ENCODE data around the gene HECA.
A peak's percentile ranks its signal among the peaks of the same experiment; 100 is the strongest.
"Not testable (repeated sequence)": the region's sequence is repeated elsewhere in the genome, so short reads cannot be mapped to it uniquely, and the experiment has no call there.

Gene HECA

DNA sequence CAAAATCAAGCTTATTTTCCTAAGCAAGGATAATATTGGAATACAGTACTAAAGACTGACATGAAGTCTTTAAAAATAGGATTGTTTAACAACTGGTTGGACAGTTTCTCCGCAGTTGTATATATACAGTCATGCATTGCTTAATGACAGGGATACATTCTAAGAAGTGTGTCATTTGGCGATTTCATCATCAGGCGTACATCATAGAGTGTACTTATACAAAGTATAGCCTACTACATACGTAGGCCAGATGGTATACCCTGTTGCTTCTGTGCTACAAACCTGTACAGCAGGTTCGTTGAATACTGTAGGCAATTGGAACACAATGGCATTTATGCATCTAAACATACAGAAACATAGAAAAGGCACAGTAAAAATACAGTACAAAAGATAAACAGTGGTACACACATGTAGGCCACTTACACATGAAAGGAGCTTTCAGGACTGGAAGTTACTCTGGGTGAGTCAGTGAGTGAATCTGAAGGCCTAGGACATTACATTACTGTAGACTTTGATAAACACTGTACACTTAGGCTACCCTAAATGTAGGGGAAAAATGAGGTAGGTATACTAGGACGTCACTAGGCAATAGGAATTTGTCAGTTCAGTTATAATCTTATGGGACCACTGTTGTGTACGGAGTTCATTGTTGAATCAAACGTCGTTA, 20.1 kb downstream of the HECA start:
- Histone ChIP-seq H3K27me3 (no peaks in the 10 kb centered on the region), H3K4me3 (no peak overlapping the region), H3K36me3 (peaks cover 27% of the 10 kb centered on the region), H4K20me1 (peaks cover 99% of the 10 kb centered on the region), H3K4me1 (peaks cover 11% of the 10 kb centered on the region), H3K4me2 (no peak overlapping the region), H3K9ac (no peak overlapping the region), H3K27ac (no peak overlapping the region), H3K9me3 (no peaks in the 10 kb centered on the region)
- no peak for TF ChIP-seq Cebpa-rat (IDR thresholded peaks at IDR 0.05)

DNA sequence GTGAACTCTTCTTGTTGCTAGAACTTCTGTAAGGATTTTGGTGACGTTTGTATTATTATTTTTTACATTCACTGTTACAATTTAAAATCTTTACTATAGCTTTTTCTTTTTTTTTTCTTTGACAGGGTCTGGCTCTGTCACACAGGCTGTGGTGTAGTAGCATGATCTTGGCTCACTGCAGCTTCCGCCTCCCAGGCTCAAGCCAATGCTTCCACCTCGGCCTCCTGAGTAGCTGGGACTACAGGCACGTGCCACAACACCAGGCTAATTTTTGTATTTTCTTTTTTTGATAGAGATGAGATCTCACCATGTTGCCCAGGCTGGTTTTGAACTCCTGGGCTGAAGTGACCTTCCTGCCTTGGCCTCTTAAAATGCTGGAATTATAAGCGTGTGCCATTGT, 21.2 kb downstream of the HECA start:
- no peak overlapping the region for H3K27ac ChIP-seq
- TF ChIP-seq Cebpa-rat (IDR thresholded peaks at IDR 0.05): no peak
- H3K4me2 ChIP-seq: no peak overlapping the region
- H3K9ac ChIP-seq: no peak overlapping the region
- H3K4me3 ChIP-seq: no peak overlapping the region
- peaks cover 100% of the 10 kb centered on the region for H4K20me1 ChIP-seq
- peaks cover 22% of the 10 kb centered on the region for H3K4me1 ChIP-seq
- peaks cover 27% of the 10 kb centered on the region for H3K36me3 ChIP-seq
- H3K27me3 ChIP-seq: no peaks in the 10 kb centered on the region
- no peaks in the 10 kb centered on the region for H3K9me3 ChIP-seq

DNA sequence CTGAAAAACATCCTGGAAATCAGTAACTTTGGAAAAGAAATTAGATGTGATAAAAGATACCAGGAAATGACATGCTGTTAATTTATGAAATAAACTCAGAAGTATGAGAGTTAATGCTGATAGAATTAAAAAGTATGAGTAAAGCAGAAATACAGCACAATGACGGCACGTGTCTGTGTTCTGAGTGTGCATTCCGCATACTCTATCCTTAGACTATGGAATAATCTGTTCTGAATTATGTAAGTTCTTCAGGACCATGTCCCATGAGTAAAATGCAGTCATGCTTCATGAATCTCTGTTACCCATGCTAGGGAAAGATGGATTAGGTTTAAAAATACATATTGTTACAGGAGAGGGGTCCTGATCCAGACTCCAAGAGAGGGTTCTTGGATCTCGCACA, 21.7 kb downstream of the HECA start:
- Histone ChIP-seq H3K9me3 (no peaks in the 10 kb centered on the region), H3K36me3 (peaks cover 27% of the 10 kb centered on the region), H3K4me2 (no peak overlapping the region), H3K9ac (no peak overlapping the region), H3K27me3 (no peaks in the 10 kb centered on the region), H3K27ac (no peak overlapping the region), H4K20me1 (peaks cover 100% of the 10 kb centered on the region), H3K4me1 (peaks cover 27% of the 10 kb centered on the region), H3K4me3 (no peak overlapping the region)
- TF ChIP-seq Cebpa-rat (IDR thresholded peaks at IDR 0.05): no peak

DNA sequence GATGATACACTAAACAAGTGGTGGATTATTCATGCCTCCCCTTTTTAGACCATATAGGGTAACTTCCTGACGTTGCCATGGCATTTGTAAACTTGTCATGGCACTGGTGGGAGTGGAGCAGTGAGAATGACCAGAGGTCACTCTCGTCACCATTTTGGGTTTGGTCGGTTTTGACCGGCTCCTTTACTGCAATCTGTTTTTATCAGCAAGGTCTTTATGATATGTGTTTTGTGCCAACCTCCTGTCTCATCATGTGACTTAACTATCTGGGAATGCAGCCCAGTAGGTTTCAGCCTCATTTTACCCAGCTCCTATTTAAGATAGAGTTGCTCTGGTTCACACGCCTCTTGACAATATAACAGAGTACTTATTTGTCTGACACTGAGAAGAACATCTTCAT, 22.2 kb downstream of the HECA start:
- not testable (repeated sequence) for H3K27me3 ChIP-seq, H3K9ac ChIP-seq, H3K4me3 ChIP-seq, H3K27ac ChIP-seq, H3K9me3 ChIP-seq, H3K4me2 ChIP-seq
- H3K36me3 ChIP-seq: peaks cover 27% of the 10 kb centered on the region
- H4K20me1 ChIP-seq: peaks cover 100% of the 10 kb centered on the region
- H3K4me1 ChIP-seq: peaks cover 32% of the 10 kb centered on the region

DNA sequence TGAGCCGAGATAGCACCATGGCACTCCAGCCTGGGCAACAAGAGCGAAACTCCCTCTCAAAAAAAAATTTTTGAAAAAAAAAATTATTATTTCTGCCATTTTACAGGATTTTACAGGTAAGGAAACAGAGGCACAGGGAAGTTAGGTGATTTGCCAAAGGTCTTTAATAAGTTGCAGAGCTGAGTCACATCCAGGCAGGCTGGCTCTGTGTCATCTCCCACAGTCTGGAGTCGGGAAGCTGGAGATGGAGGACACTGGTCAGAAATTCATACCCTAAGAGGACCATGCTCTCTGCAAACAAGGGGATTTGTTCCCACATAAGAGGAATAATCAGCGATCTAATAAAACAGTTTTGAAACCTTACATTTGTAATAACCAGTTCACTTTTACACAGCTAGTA, 24.1 kb downstream of the HECA start:
- peaks cover 44% of the 10 kb centered on the region for H3K36me3 ChIP-seq
- H3K4me1 ChIP-seq: peaks cover 38% of the 10 kb centered on the region
- H3K9me3 ChIP-seq: no peaks in the 10 kb centered on the region
- no peak for TF ChIP-seq Cebpa-rat (IDR thresholded peaks at IDR 0.05)
- peaks cover 100% of the 10 kb centered on the region for H4K20me1 ChIP-seq
- H3K27me3 ChIP-seq: no peaks in the 10 kb centered on the region
- H3K9ac ChIP-seq: no peak overlapping the region
- H3K27ac ChIP-seq: no peak overlapping the region
- peak overlapping the region; percentile 71; the same call in 1 of the 2 replicates for H3K4me2 ChIP-seq
- no peak overlapping the region for H3K4me3 ChIP-seq

DNA sequence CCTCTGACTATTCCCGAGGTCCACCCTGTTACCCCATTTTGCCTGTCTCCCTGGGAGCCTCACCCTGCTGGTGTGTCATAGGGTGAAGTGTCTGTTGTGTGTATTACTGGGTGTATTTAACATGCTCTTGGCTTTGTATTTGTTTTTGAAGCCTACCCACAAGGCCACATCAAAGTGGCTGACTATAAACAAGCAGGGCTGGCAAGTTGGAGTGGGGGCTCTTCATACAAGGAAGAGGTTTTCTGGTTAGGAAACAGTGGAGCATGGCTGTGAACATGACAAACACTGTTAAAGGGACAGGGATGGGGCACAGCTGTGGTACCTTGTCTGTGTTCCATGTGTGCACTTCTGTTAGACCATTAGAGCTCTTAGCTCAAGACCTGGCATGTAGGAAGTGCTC, 26.3 kb downstream of the HECA start:
- Histone ChIP-seq H3K27me3 (no peaks in the 10 kb centered on the region), H3K9ac (no peak overlapping the region), H3K4me2 (peak overlapping the region; percentile 71), H3K9me3 (no peaks in the 10 kb centered on the region), H4K20me1 (peaks cover 100% of the 10 kb centered on the region), H3K36me3 (peaks cover 45% of the 10 kb centered on the region), H3K4me3 (no peak overlapping the region), H3K4me1 (peaks cover 44% of the 10 kb centered on the region), H3K27ac (no peak overlapping the region)
- TF ChIP-seq Cebpa-rat (IDR thresholded peaks at IDR 0.05): no peak

DNA sequence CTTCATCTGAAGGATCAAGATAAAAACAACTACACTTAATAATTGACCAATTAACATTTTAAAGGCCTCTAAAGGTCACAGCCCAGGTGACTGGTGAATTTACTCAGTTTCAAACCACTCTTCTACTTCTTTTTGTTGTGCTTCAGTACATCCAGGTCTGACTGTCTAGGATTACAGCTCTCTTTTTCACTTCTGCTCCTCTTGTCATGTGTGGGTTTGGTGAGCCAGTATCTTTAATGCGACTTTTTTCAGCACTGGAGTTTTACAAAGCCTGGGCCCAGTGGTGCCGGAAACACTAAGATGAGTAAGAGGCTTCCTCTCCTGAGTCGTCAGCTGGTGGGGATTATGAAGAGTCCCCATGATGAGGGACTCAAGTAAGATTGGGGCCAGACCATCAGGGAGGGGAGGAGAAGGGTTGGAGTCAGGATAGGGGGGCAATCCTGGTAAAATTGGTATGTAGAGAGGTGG, 27.0 kb downstream of the HECA start:
- no peaks in the 10 kb centered on the region for H3K9me3 ChIP-seq
- H3K4me1 ChIP-seq: peaks cover 44% of the 10 kb centered on the region
- no peak overlapping the region for H3K27ac ChIP-seq
- H3K9ac ChIP-seq: no peak overlapping the region
- H3K27me3 ChIP-seq: no peaks in the 10 kb centered on the region
- H4K20me1 ChIP-seq: peaks cover 100% of the 10 kb centered on the region
- H3K4me2 ChIP-seq: peak overlapping the region; percentile 71
- peaks cover 45% of the 10 kb centered on the region for H3K36me3 ChIP-seq
- no peak overlapping the region for H3K4me3 ChIP-seq
- no peak for TF ChIP-seq Cebpa-rat (IDR thresholded peaks at IDR 0.05)

DNA sequence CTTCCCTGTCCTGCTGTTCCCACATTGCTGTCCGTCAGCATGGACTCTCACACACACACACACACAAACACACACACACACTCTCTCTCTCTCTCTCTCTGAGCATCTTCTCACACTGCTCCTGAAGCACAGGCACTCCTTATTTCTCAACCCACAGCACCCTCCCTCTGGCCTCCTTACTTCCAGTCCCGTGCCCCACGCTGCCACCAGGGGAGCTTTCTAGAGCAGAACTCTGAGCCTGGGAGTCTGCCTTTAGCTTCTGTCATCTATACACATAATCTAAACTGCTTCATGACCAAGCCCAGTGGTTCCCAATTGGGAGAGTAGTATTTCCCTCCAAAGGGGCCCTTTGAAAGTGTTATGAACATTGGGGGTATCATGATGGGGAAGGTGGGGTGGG, 29.1 kb downstream of the HECA start:
- Histone ChIP-seq H3K36me3 (peaks cover 56% of the 10 kb centered on the region), H3K4me3 (no peak overlapping the region), H3K9ac (no peak overlapping the region), H3K4me1 (peaks cover 42% of the 10 kb centered on the region), H3K4me2 (no peak overlapping the region), H4K20me1 (peaks cover 99% of the 10 kb centered on the region), H3K27me3 (no peaks in the 10 kb centered on the region), H3K9me3 (no peaks in the 10 kb centered on the region), H3K27ac (no peak overlapping the region)
- no peak for TF ChIP-seq Cebpa-rat (IDR thresholded peaks at IDR 0.05)

DNA sequence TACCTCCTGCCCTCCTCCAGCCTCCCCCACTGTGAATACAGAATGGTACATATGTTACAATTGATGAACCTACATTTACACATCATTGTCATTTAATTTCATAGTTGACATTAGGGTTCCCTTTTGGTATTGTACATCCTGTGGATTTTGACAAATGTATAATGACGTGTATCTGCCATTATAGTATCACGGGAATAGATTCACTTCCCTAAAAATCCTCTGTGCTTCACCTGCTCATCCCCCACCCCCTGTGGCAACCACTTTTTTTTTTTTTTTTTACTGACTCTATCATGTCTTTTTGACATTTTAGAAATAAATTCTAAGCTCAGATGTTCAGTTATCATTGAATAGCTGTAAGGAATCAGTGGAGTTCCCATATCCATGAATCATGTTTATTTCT, 30.4 kb downstream of the HECA start:
- Histone ChIP-seq H3K9me3 (no peaks in the 10 kb centered on the region), H3K4me3 (no peak overlapping the region), H3K36me3 (peaks cover 64% of the 10 kb centered on the region), H3K27me3 (no peaks in the 10 kb centered on the region), H4K20me1 (peaks cover 92% of the 10 kb centered on the region), H3K4me1 (peaks cover 29% of the 10 kb centered on the region), H3K27ac (no peak overlapping the region), H3K4me2 (no peak overlapping the region), H3K9ac (no peak overlapping the region)
- TF ChIP-seq Cebpa-rat (IDR thresholded peaks at IDR 0.05): no peak

DNA sequence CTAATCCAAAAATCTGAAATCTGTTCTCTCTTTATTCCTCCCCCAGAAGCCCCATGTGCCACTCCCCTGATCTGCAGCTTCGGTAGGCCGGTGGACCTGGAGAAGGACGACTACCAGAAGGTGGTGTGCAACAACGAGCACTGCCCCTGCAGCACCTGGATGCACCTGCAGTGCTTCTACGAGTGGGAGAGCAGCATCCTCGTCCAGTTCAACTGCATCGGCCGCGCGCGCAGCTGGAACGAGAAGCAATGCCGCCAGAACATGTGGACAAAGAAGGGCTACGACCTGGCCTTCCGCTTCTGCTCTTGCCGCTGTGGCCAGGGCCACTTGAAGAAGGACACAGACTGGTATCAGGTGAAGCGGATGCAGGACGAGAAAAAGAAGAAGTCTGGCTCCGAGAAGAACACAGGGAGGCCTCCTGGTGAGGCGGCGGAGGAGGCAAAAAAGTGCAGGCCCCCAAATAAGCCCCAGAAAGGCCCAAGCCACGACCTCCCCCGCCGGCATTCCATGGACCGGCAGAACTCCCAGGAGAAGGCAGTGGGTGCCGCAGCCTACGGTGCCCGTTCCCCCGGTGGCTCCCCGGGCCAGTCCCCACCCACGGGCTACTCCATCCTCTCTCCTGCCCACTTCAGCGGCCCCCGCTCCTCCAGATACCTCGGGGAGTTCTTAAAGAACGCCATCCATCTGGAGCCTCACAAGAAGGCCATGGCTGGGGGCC, 31.5 kb downstream of the HECA start:
- peaks cover 89% of the 10 kb centered on the region for H4K20me1 ChIP-seq
- TF ChIP-seq Cebpa-rat (IDR thresholded peaks at IDR 0.05): no peak

More for the DNA sequence above, 31.5 kb downstream of the HECA start:
- peaks cover 18% of the 10 kb centered on the region for H3K4me1 ChIP-seq
- no peak overlapping the region for H3K9ac ChIP-seq
- H3K9me3 ChIP-seq: no peaks in the 10 kb centered on the region
- H3K4me3 ChIP-seq: no peak overlapping the region
- no peak overlapping the region for H3K27ac ChIP-seq
- H3K36me3 ChIP-seq: peaks cover 74% of the 10 kb centered on the region
- no peak overlapping the region for H3K4me2 ChIP-seq
- H3K27me3 ChIP-seq: no peaks in the 10 kb centered on the region

Measured in BLaER1 (cell line).